Measurements from ENCODE around the gene POM121.
"Not testable (repeated sequence)": the region's sequence is repeated elsewhere in the genome, so short reads cannot be mapped to it uniquely, and the experiment has no call there.

DNA sequence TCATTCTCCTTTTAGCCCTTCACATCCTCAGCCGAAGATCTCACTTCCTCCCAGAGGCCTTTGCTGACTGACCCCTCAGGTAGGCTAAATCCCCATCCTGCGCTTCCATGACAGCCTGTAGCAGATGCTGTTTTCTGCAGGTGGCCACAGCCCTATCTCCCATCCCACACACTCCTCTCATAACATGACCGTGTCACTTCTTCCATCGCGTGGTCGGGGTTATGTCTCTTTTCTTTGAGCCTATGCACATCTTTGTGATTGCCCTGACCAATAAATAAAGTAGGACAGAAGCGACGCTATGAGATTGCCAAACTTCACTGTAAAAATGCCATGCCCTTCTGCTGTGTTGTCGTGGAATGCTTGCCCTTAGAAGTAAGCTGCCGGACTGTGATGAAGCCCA is 11.1 kb upstream of the POM121 start:
- not testable (repeated sequence) for TF ChIP-seq FOXA1 (IDR thresholded peaks at IDR 0.05); SP1 (IDR thresholded peaks at IDR 0.05); ELF4 (IDR thresholded peaks at IDR 0.05); HDGF (IDR thresholded peaks at IDR 0.05; ENCODE audit: borderline replicate concordance); BHLHE40 (IDR thresholded peaks at IDR 0.05; ENCODE audit: borderline replicate concordance); NFRKB (IDR thresholded peaks at IDR 0.05); ZNF384 (IDR thresholded peaks at IDR 0.05)
- TF ChIP-seq, protein P1, sequence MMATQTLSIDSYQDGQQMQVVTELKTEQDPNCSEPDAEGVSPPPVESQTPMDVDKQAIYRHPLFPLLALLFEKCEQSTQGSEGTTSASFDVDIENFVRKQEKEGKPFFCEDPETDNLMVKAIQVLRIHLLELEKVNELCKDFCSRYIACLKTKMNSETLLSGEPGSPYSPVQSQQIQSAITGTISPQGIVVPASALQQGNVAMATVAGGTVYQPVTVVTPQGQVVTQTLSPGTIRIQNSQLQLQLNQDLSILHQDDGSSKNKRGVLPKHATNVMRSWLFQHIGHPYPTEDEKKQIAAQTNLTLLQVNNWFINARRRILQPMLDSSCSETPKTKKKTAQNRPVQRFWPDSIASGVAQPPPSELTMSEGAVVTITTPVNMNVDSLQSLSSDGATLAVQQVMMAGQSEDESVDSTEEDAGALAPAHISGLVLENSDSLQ (IDR thresholded peaks at IDR 0.05) = not testable (repeated sequence)
